ENCODE results near the gene ARHGEF12.

Gene ARHGEF12

GRCh38 chr11:120324932-120325810, 11.0 kb upstream of the ARHGEF12 start, which contains the start of gene TLCD5:
TSS of gene TLCD5 (plus strand) at chr11:120325299. CDS start at chr11:120327442, 2,143 bp downstream.
- DNase-seq, result peak; percentile 46 to 76

- DNase-seq, result no peak
These were observed 10.0 kb upstream of the ARHGEF12 start for GRCh38 chr11:120326228-120326627.

GRCh38 chr11:120326845-120327281, 9.3 kb upstream of the ARHGEF12 start:
- no peak for DNase-seq

- DNase-seq, result no peak
These were observed 8.9 kb upstream of the ARHGEF12 start for GRCh38 chr11:120327311-120327710.

GRCh38 chr11:120329556-120329955, 6.7 kb upstream of the ARHGEF12 start:
- DNase-seq, result no peak

- no peak for DNase-seq
These were observed 6.2 kb upstream of the ARHGEF12 start for GRCh38 chr11:120330045-120330444.

- no peak for DNase-seq
These were observed 4.8 kb upstream of the ARHGEF12 start for GRCh38 chr11:120331301-120331996.

- no peak for DNase-seq
These were observed 3.1 kb upstream of the ARHGEF12 start for GRCh38 chr11:120332822-120333716.

- no peak for DNase-seq
These were observed 2.4 kb upstream of the ARHGEF12 start for GRCh38 chr11:120333801-120334200.

- no peak for DNase-seq
These were observed 1.9 kb upstream of the ARHGEF12 start for GRCh38 chr11:120334332-120334731.

- peak; percentile 39 to 69 for DNase-seq
These were observed 1.2 kb upstream of the ARHGEF12 start for GRCh38 chr11:120334894-120335462.

GRCh38 chr11:120335556-120335907, 681 bp upstream of the ARHGEF12 start:
- no peak for DNase-seq

GRCh38 chr11:120336641-120337354, 585 bp downstream of the ARHGEF12 start:
- DNase-seq, result peak in 1 of 2 experiments; percentile 41

GRCh38 chr11:120337355-120338106, 1.3 kb downstream of the ARHGEF12 start:
- DNase-seq, result peak in 1 of 2 experiments; percentile 53

GRCh38 chr11:120338107-120338933, 2.1 kb downstream of the ARHGEF12 start:
- DNase-seq, result no peak

- DNase-seq, result peak in 1 of 2 experiments; percentile 15
These were observed 3.2 kb downstream of the ARHGEF12 start for GRCh38 chr11:120339394-120339890.

- no peak for DNase-seq
These were observed 4.3 kb downstream of the ARHGEF12 start for GRCh38 chr11:120340529-120340928.

GRCh38 chr11:120342226-120342625, 6.0 kb downstream of the ARHGEF12 start:
- DNase-seq, result no peak

- DNase-seq, result no peak
These were observed 6.5 kb downstream of the ARHGEF12 start for GRCh38 chr11:120342678-120343077.

GRCh38 chr11:120343429-120343828, 7.2 kb downstream of the ARHGEF12 start:
- no peak for DNase-seq
